SU-DHL-6 (cell line): ENCODE measurements around the gene CABCOCO1.
A peak's percentile ranks its signal among the peaks of the same experiment; 100 is the strongest.

Experiments
- H2AFZ ChIP-seq: fragments of 200-600 bp; sonication (generic); 2 replicates; pipeline ENCODE4 v1.6.1; 2014; ENCODE audit warnings: low read depth, mild to moderate bottlenecking, moderate library complexity, mixed read lengths, antibody characterized with exemption, low read length; ENCODE audit not compliant: severe bottlenecking
- H3F3A ChIP-seq: fragments of 200-600 bp; shearing (Covaris generic); 2 replicates; pipeline ENCODE4 v1.6.0; 2016; ENCODE audit warnings: antibody characterized with exemption, mild to moderate bottlenecking; ENCODE audit not compliant: insufficient read depth
- H3K27ac ChIP-seq: fragments of 200-600 bp; sonication (generic); 2 replicates; pipeline ENCODE4 v1.5.1; 2016; ENCODE audit warnings: low read depth, mild to moderate bottlenecking, low read length, moderate library complexity, mixed read lengths
- H3K27me3 ChIP-seq: fragments of 200-600 bp; sonication (generic), shearing (Covaris generic); 2 replicates; pipeline ENCODE4 v1.6.0; 2014; ENCODE audit warnings: mild to moderate bottlenecking, low read length
- H3K36me3 ChIP-seq: fragments of 200-600 bp; sonication (generic); 2 replicates; pipeline ENCODE4 v1.6.1; 2014; ENCODE audit warnings: mild to moderate bottlenecking, low read length, mixed read lengths
- H3K4me2 ChIP-seq: fragments of 300-600, 200-600 bp; shearing (Covaris generic), sonication (generic); 2 replicates; pipeline ENCODE4 v1.6.0; 2014; ENCODE audit warnings: low read length, low read depth, mild to moderate bottlenecking; ENCODE audit not compliant: poor library complexity, severe bottlenecking
- H3K4me3 ChIP-seq: fragments of 200-600 bp; sonication (generic); 2 replicates; pipeline ENCODE4 v1.5.1; 2014; ENCODE audit warnings: antibody characterized with exemption, low read length, mild to moderate bottlenecking, mixed read lengths; ENCODE audit not compliant: insufficient read depth, poor library complexity, severe bottlenecking
- H3K79me2 ChIP-seq: fragments of 200-600 bp; sonication (generic); 2 replicates; pipeline ENCODE4 v1.6.1; 2014; ENCODE audit warnings: mild to moderate bottlenecking, low read length, moderate library complexity; ENCODE audit not compliant: insufficient read depth
- H3K9ac ChIP-seq: fragments of 200-600 bp; sonication (generic); 2 replicates; pipeline ENCODE4 v1.7.0; 2014; ENCODE audit warnings: mild to moderate bottlenecking, low read length
- H3K9me2 ChIP-seq: fragments of 200-600 bp; sonication (generic); replicated peaks from 2 replicates; pipeline ENCODE4 v1.6.1; 2014; ENCODE audit warnings: low read length; ENCODE audit not compliant: insufficient read depth
- H3K9me3 ChIP-seq: fragments of 200-600 bp; sonication (generic); 2 replicates; pipeline ENCODE4 v1.6.1; 2014; ENCODE audit warnings: low read length, mixed read lengths; ENCODE audit not compliant: insufficient read depth
- H4K20me1 ChIP-seq: fragments of 200-600 bp; sonication (generic); 2 replicates; pipeline ENCODE4 v1.6.1; 2014; ENCODE audit warnings: low read depth, mild to moderate bottlenecking, antibody characterized with exemption, low read length, moderate library complexity, mixed read lengths
- CTCF ChIP-seq: fragments of 200-600 bp; sonication (generic); IDR thresholded peaks from one replicate; pipeline ENCODE4 v1.5.1; 2017; ENCODE audit warnings: antibody characterized with exemption, mild to moderate bottlenecking, low read length, moderate library complexity; ENCODE audit not compliant: insufficient read depth, poor library complexity, severe bottlenecking
- EZH2phosphoT487 ChIP-seq: fragments of 200-600 bp; sonication (generic), shearing (Covaris generic); conservative IDR thresholded peaks from 2 replicates; pipeline ENCODE4 v1.6.1; 2018; ENCODE audit warnings: mild to moderate bottlenecking, antibody characterized with exemption, low read length, moderate library complexity, mixed read lengths

Gene CABCOCO1

GRCh38 chr10:61795551-61795950 is 132.8 kb downstream of the CABCOCO1 start:
- Histone ChIP-seq H3K36me3 (no peaks in the 10 kb centered on the region), H4K20me1 (no peaks in the 10 kb centered on the region), H3K4me2 (no peak overlapping the region), H3K9ac (no peak overlapping the region), H3F3A (no peaks in the 10 kb centered on the region), H2AFZ (no peak overlapping the region), H3K27ac (no peak overlapping the region), H3K9me2 (no peaks in the 10 kb centered on the region), H3K27me3 (no peaks in the 10 kb centered on the region), H3K4me3 (no peak overlapping the region), H3K9me3 (no peaks in the 10 kb centered on the region), H3K79me2 (no peaks in the 10 kb centered on the region)
- TF ChIP-seq EZH2phosphoT487 (no peak), CTCF (peak; percentile 13)

- no peaks in the 10 kb centered on the region for H4K20me1 ChIP-seq
- no peak overlapping the region for H3K4me3 ChIP-seq
- no peak overlapping the region for H3K27ac ChIP-seq
These were observed 134.1 kb downstream of the CABCOCO1 start for GRCh38 chr10:61796785-61797184.

GRCh38 chr10:61797304-61798153 is 134.8 kb downstream of the CABCOCO1 start:
- Histone ChIP-seq H2AFZ (no peak overlapping the region), H4K20me1 (no peaks in the 10 kb centered on the region), H3K27me3 (no peaks in the 10 kb centered on the region), H3K79me2 (no peaks in the 10 kb centered on the region), H3F3A (no peaks in the 10 kb centered on the region), H3K9me2 (no peaks in the 10 kb centered on the region), H3K27ac (no peak overlapping the region), H3K9ac (no peak overlapping the region), H3K9me3 (no peaks in the 10 kb centered on the region), H3K4me3 (no peak overlapping the region), H3K4me2 (no peak overlapping the region), H3K36me3 (no peaks in the 10 kb centered on the region)
- TF ChIP-seq EZH2phosphoT487, result no peak
- no peak for TF ChIP-seq CTCF

More at GRCh38 chr10:61796785-61797184, 134.1 kb downstream of the CABCOCO1 start:
- no peaks in the 10 kb centered on the region for H3K36me3 ChIP-seq
- no peaks in the 10 kb centered on the region for H3K9me2 ChIP-seq
- no peak overlapping the region for H3K4me2 ChIP-seq
- TF ChIP-seq EZH2phosphoT487 (no peak), CTCF (no peak)
- no peak overlapping the region for H2AFZ ChIP-seq
- no peaks in the 10 kb centered on the region for H3K9me3 ChIP-seq
- no peaks in the 10 kb centered on the region for H3K27me3 ChIP-seq
- H3K79me2 ChIP-seq, result no peaks in the 10 kb centered on the region
- no peaks in the 10 kb centered on the region for H3F3A ChIP-seq
- H3K9ac ChIP-seq, result no peak overlapping the region
